Measurements from ENCODE around the gene METTL15. TPM values are rescaled to one million over a fixed set of nuclear protein-coding genes. Genes with fewer than 3 reads are reported as not detected.

Gene METTL15
- total RNA-seq, 6 experiments from 2014 or later = 6.5 to 12.0 (median 7.9) TPM

DNA sequence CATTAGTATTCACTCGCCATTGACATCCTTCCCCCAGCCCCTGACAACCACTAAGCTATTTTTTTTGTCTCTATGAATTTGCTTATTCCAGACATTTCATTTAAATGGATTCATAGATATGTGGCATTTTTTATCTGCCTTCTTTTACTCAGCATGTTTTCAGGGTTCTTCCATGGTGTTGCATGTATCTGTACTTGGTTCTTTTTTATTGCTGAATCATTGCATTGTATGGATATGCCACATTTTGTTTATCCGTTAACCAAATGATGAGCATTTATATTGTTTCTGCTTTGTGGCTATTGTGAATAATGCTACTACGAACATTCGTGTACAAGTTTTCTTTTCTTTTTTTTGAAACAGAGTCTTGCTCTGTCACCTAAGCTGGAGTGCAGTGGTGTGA, 5.9 kb downstream of the METTL15 start:
- no peak for TF ChIP-seq POLR2A (IDR thresholded peaks at IDR 0.05)
- TF ChIP-seq, protein P1, sequence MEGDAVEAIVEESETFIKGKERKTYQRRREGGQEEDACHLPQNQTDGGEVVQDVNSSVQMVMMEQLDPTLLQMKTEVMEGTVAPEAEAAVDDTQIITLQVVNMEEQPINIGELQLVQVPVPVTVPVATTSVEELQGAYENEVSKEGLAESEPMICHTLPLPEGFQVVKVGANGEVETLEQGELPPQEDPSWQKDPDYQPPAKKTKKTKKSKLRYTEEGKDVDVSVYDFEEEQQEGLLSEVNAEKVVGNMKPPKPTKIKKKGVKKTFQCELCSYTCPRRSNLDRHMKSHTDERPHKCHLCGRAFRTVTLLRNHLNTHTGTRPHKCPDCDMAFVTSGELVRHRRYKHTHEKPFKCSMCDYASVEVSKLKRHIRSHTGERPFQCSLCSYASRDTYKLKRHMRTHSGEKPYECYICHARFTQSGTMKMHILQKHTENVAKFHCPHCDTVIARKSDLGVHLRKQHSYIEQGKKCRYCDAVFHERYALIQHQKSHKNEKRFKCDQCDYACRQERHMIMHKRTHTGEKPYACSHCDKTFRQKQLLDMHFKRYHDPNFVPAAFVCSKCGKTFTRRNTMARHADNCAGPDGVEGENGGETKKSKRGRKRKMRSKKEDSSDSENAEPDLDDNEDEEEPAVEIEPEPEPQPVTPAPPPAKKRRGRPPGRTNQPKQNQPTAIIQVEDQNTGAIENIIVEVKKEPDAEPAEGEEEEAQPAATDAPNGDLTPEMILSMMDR (IDR thresholded peaks at IDR 0.05) = no peak
- Histone ChIP-seq H3K4me1 (peaks cover 0 to 14% (median 0%) of the 10 kb centered on the region in 4 donors), H3K27ac (no peak overlapping the region), H3K4me3 (no peak overlapping the region), H3K36me3 (peaks cover 0 to 5% (median 0%) of the 10 kb centered on the region in 4 donors), H3K27me3 (no peaks in the 10 kb centered on the region), H3K9me3 (no peaks in the 10 kb centered on the region)
- no peak for DNase-seq
- ATAC-seq = no peak
- intact Hi-C loops (cut with DNase I) = no loop called here
- WGBS (ENCODE audit: insufficient coverage, low coverage, low lambda C conversion rate, missing lambda C conversion rate) = 97% methylated on average over 4 of the region's 4 CpGs

DNA sequence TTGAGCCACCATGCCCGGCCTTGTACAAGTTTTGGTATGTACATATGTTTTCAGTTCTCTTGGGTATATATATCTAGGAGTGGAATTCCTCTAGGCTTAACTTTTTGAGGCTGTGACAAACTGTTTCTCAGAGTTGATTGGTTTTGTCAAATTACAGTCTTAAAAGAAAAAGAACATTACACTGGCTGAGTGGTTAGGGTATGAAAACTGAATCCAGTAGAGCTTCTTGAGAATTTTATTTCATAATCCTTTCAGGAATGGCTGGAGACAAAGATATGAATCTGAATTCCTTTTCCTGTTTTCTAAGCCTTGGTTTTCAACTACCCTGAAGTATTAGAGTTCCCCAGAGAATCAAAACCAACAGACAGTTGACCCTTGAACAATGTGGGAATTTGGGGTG, 6.5 kb downstream of the METTL15 start:
- H3K9me3 ChIP-seq = no peaks in the 10 kb centered on the region
- ATAC-seq (no peak), DNase-seq (no peak)
- no peaks in the 10 kb centered on the region for H3K27me3 ChIP-seq
- peaks cover 0 to 10% (median 0%) of the 10 kb centered on the region in 4 donors for H3K4me1 ChIP-seq
- no peak overlapping the region for H3K4me3 ChIP-seq
- intact Hi-C loops (cut with DNase I) = no loop called here
- TF ChIP-seq, protein P1 (IDR thresholded peaks at IDR 0.05) = no peak
- TF ChIP-seq POLR2A (IDR thresholded peaks at IDR 0.05) = no peak
- 71% methylated on average over 1 of the region's 1 CpG for WGBS (ENCODE audit: insufficient coverage, low coverage, low lambda C conversion rate, missing lambda C conversion rate)
- peaks cover 0 to 5% (median 0%) of the 10 kb centered on the region in 4 donors for H3K36me3 ChIP-seq
- no peak overlapping the region for H3K27ac ChIP-seq

DNA sequence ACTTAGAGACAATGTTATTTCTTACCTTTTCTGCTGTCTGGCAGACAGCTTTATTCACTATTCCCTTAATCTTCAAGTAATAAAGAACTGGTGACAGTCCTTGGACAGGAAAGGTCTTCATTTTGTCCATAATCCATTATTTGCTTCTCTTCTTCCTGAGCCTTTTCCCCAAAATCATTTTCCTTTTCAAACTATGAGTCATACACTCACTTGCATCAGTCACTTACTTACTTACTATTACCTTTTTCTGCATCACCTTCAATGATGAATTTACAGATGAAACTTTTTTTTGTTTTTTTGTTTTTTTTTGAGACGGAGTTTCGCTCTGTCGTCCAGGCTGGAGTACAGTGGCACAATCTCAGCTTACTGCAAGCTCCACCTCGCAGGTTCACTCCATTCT, 9.5 kb downstream of the METTL15 start:
- ATAC-seq (no peak), DNase-seq (no peak)
- no peak overlapping the region for H3K27ac ChIP-seq

DNA sequence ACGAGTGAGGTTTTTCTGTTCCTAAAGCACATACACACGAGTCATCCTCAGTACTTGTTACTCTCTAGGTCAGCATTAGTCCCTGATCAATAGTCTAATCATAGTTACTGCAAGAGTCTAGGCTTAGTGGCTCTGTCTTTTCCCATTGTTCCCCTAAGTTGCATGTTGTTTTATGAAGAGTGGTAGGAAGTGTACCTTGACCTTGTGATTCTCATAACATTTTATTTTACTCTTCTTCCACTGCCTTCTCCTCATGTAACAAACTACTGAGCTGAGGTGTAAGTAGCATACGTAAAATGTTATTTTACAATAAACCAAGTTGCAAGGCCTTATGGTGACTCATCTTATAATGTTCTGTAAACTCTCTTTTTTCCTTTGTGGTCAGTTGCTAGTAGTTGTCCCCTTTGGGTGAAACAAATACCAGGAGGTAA, 15.0 kb downstream of the METTL15 start:
- no peaks in the 10 kb centered on the region for H3K4me1 ChIP-seq
- TF ChIP-seq POLR2A (IDR thresholded peaks at IDR 0.05) = no peak
- TF ChIP-seq, protein P1 (IDR thresholded peaks at IDR 0.05) = no peak
- H3K27ac ChIP-seq = no peak overlapping the region
- H3K36me3 ChIP-seq = no peaks in the 10 kb centered on the region
- ATAC-seq (no peak), DNase-seq (no peak)
- intact Hi-C loops (cut with DNase I) = no loop called here
- no peaks in the 10 kb centered on the region for H3K27me3 ChIP-seq
- WGBS (ENCODE audit: insufficient coverage, low coverage, low lambda C conversion rate, missing lambda C conversion rate) = 83% methylated on average over 3 of the region's 3 CpGs
- H3K9me3 ChIP-seq = no peaks in the 10 kb centered on the region
- no peak overlapping the region for H3K4me3 ChIP-seq

More for the DNA sequence above, 9.5 kb downstream of the METTL15 start:
- no peak overlapping the region for H3K4me3 ChIP-seq
- no peaks in the 10 kb centered on the region for H3K9me3 ChIP-seq
- H3K4me1 ChIP-seq = no peaks in the 10 kb centered on the region
- H3K27me3 ChIP-seq = no peaks in the 10 kb centered on the region
- H3K36me3 ChIP-seq = peaks cover 0 to 5% (median 0%) of the 10 kb centered on the region in 4 donors
- TF ChIP-seq, protein P1 (IDR thresholded peaks at IDR 0.05) = no peak
- no peak for TF ChIP-seq POLR2A (IDR thresholded peaks at IDR 0.05)
- WGBS (ENCODE audit: insufficient coverage, low coverage, low lambda C conversion rate, missing lambda C conversion rate) = 93% methylated on average over 4 of the region's 4 CpGs
- intact Hi-C loops (cut with DNase I) = no loop called here

DNA sequence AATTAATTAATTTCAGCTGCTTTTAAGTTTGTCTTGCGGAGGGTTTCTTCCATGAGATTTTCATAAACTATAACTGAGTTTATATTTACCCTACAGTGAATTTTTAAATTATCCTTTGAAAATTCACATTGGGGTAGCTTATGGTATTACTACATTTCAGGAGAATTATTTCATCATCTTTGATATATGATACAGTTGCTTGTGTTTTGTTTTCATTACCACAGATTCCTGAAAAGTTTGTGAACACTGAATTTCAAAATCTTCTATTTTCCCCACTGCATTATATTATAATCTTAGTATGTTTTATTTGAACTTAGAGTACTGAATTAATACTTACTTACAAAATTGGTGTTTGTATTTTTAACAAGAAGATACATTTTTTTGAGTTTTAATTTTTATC, 24.4 kb downstream of the METTL15 start:
- intact Hi-C loops (cut with DNase I) = no loop called here
- Histone ChIP-seq H3K27ac (no peak overlapping the region), H3K27me3 (no peaks in the 10 kb centered on the region), H3K4me1 (no peaks in the 10 kb centered on the region), H3K4me3 (no peak overlapping the region), H3K9me3 (no peaks in the 10 kb centered on the region), H3K36me3 (peaks cover 0 to 2% (median 0%) of the 10 kb centered on the region in 4 donors)
- ATAC-seq (no peak), DNase-seq (no peak)
- WGBS (ENCODE audit: insufficient coverage, low coverage, low lambda C conversion rate, missing lambda C conversion rate) = 100% methylated on average over 1 of the region's 1 CpG
- TF ChIP-seq POLR2A (IDR thresholded peaks at IDR 0.05) = no peak
- TF ChIP-seq, protein P1 (IDR thresholded peaks at IDR 0.05) = no peak
